MM.1S (cell line): ENCODE results near the gene ZCCHC24.

Experiments used
- CTCF ChIP-seq: fragments of 300-600 bp; sonication (generic); IDR thresholded peaks from 2 replicates; pipeline ENCODE4 v1.5.1; 2016; ENCODE audit warnings: antibody characterized with exemption, low read length, mixed read lengths
- EZH2 ChIP-seq: fragments of 300-600 bp; sonication (generic); optimal IDR thresholded peaks from 2 replicates; pipeline ENCODE3; 2017; ENCODE audit warnings: low read depth, mild to moderate bottlenecking, antibody characterized with exemption, low read length, mixed read lengths
- EZH2phosphoT487 ChIP-seq: fragments of 300-600 bp; sonication (generic); IDR thresholded peaks from 2 replicates; pipeline ENCODE4 v1.6.1; 2018; ENCODE audit warnings: antibody characterized with exemption, low read length

- TF ChIP-seq CTCF (no peak), EZH2 (no peak), EZH2phosphoT487 (no peak)
Measured at GRCh38 chr10:79379512-79380124, 65.8 kb downstream of the ZCCHC24 start.
